Measurements from ENCODE around the gene SFXN4. TPM values are rescaled to one million over a fixed set of nuclear protein-coding genes. Genes with fewer than 3 reads are reported as not detected.
"Not testable (repeated sequence)": the region's sequence is repeated elsewhere in the genome, so short reads cannot be mapped to it uniquely, and the experiment has no call there.

SFXN4 gene
- total RNA-seq, 1 donor from 2014 or later: 21.9 TPM

DNA sequence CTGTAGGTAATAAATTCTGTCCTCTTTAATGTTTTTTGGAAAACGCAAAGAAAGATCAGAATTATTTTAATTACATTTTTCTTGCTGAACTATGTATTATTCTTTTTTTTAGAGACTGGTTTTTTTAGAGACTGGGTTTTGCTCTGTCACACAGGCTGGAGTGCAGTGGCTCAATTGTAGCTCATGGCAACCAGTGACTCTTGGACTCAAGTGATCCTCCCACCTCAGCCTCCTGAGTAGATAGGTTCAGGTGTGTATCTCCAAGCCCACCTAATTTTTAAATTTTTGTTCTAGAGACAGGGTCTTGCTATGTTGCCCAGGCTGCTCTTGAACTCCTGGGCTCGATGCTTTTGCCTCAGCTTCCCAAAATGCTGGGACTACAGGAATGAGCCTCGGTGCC is 66.9 kb downstream of the SFXN4 start:
- Histone ChIP-seq H3K36me3 (ENCODE audit: control insufficient read depth, insufficient read depth, low read length) (no peaks in the 10 kb centered on the region), H3K4me3 (ENCODE audit: low read depth, low read length) (no peak overlapping the region), H3K27me3 (ENCODE audit: control insufficient read depth, insufficient read depth, low read length) (no peaks in the 10 kb centered on the region)
- no peak for DNase-seq (ENCODE audit: low read depth)
- no peak for TF ChIP-seq CTCF (IDR thresholded peaks at IDR 0.05; ENCODE audit: insufficient read depth, low read length, poor library complexity, severe bottlenecking)

GRCh38 chr10:119096641-119097415 is 68.7 kb downstream of the SFXN4 start:
- H3K27me3 ChIP-seq (ENCODE audit: control insufficient read depth, insufficient read depth, low read length); H3K4me3 ChIP-seq (ENCODE audit: low read depth, low read length); DNase-seq (ENCODE audit: low read depth); H3K36me3 ChIP-seq (ENCODE audit: control insufficient read depth, insufficient read depth, low read length): not testable (repeated sequence)

DNA sequence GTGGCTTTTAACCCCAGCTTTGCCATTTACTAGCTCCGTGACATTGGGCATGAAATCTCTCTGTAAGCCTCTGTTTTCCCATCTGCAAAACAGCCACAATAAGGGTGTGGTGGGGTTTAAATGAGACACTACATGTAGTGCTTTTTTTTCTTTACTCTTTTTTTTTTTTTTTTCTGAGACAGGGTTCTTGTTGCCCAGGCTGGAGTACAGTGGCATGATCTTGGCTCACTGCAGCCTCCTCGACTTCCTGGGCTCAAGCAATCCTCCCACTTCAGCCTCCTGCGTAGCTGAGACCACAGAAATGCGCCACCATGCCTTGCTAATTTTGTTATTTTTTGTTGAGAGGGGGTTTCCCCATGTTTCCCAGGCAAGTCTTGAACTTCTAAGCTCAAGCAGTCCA is 69.9 kb downstream of the SFXN4 start:
- Histone ChIP-seq H3K36me3 (ENCODE audit: control insufficient read depth, insufficient read depth, low read length) (no peaks in the 10 kb centered on the region), H3K27me3 (ENCODE audit: control insufficient read depth, insufficient read depth, low read length) (no peaks in the 10 kb centered on the region), H3K4me3 (ENCODE audit: low read depth, low read length) (no peak overlapping the region)
- no peak for TF ChIP-seq CTCF (IDR thresholded peaks at IDR 0.05; ENCODE audit: insufficient read depth, low read length, poor library complexity, severe bottlenecking)
- DNase-seq (ENCODE audit: low read depth): no peak

GRCh38 chr10:119090968-119091367 is 74.5 kb downstream of the SFXN4 start:
- no peak for DNase-seq (ENCODE audit: low read depth)
- no peak overlapping the region for H3K4me3 ChIP-seq (ENCODE audit: low read depth, low read length)
- no peak for TF ChIP-seq CTCF (IDR thresholded peaks at IDR 0.05; ENCODE audit: insufficient read depth, low read length, poor library complexity, severe bottlenecking)
- no peaks in the 10 kb centered on the region for H3K27me3 ChIP-seq (ENCODE audit: control insufficient read depth, insufficient read depth, low read length)
- no peaks in the 10 kb centered on the region for H3K36me3 ChIP-seq (ENCODE audit: control insufficient read depth, insufficient read depth, low read length)

Other genes starting within 250 kb of the SFXN4 start
- gene NANOS1, start 136.0 kb downstream of the SFXN4 start, total RNA-seq: 0.88 and 1.6 TPM in 2 replicates
- gene EIF3A, start 84.9 kb downstream of the SFXN4 start, total RNA-seq: 129 and 140 TPM in 2 replicates
- 58.1 and 78.7 TPM in 2 replicates for gene DENND10, start 61.6 kb downstream of the SFXN4 start, total RNA-seq
- 136 and 143 TPM in 2 replicates for gene PRDX3, start 13.1 kb upstream of the SFXN4 start, total RNA-seq
- gene GRK5, start 41.9 kb upstream of the SFXN4 start, total RNA-seq: 2.8 and 3.8 TPM in 2 replicates